ENCODE results near the gene CDRT15. TPM values are rescaled to one million over a fixed set of nuclear protein-coding genes. Genes with fewer than 3 reads are reported as not detected.

Gene CDRT15
- total RNA-seq, 4 donors from 2014 or later, result not detected

- no peak for TF ChIP-seq CTCF (IDR thresholded peaks at IDR 0.05; ENCODE audit: low read depth)
Observed at GRCh38 chr17:14261406-14261805, 24.7 kb upstream of the CDRT15 start.

GRCh38 chr17:14245629-14246028 is 9.0 kb upstream of the CDRT15 start:
- TF ChIP-seq CTCF (IDR thresholded peaks at IDR 0.05; ENCODE audit: low read depth), result no peak

- no peak for TF ChIP-seq CTCF (IDR thresholded peaks at IDR 0.05; ENCODE audit: low read depth)
Observed at GRCh38 chr17:14245002-14245401, 8.3 kb upstream of the CDRT15 start.

- no peak for TF ChIP-seq CTCF (IDR thresholded peaks at IDR 0.05; ENCODE audit: low read depth)
Observed at GRCh38 chr17:14228903-14229302, 7.8 kb downstream of the CDRT15 start.

- TF ChIP-seq CTCF (IDR thresholded peaks at IDR 0.05; ENCODE audit: low read depth), result no peak
Observed at GRCh38 chr17:14227052-14227451, 9.6 kb downstream of the CDRT15 start.

GRCh38 chr17:14225254-14225980 is 11.2 kb downstream of the CDRT15 start:
- TF ChIP-seq CTCF (IDR thresholded peaks at IDR 0.05; ENCODE audit: low read depth), result no peak

- TF ChIP-seq CTCF (IDR thresholded peaks at IDR 0.05; ENCODE audit: low read depth), result no peak
Observed at GRCh38 chr17:14222611-14223010, 14.1 kb downstream of the CDRT15 start.

Data from subcutaneous adipose tissue (tissue), 4 donors.